Measurements from ENCODE around the gene AP2A2. TPM values are rescaled to one million over a fixed set of nuclear protein-coding genes. Genes with fewer than 3 reads are reported as not detected.

AP2A2 gene
- total RNA-seq, 1 donor from 2014 or later = 105 TPM

DNA sequence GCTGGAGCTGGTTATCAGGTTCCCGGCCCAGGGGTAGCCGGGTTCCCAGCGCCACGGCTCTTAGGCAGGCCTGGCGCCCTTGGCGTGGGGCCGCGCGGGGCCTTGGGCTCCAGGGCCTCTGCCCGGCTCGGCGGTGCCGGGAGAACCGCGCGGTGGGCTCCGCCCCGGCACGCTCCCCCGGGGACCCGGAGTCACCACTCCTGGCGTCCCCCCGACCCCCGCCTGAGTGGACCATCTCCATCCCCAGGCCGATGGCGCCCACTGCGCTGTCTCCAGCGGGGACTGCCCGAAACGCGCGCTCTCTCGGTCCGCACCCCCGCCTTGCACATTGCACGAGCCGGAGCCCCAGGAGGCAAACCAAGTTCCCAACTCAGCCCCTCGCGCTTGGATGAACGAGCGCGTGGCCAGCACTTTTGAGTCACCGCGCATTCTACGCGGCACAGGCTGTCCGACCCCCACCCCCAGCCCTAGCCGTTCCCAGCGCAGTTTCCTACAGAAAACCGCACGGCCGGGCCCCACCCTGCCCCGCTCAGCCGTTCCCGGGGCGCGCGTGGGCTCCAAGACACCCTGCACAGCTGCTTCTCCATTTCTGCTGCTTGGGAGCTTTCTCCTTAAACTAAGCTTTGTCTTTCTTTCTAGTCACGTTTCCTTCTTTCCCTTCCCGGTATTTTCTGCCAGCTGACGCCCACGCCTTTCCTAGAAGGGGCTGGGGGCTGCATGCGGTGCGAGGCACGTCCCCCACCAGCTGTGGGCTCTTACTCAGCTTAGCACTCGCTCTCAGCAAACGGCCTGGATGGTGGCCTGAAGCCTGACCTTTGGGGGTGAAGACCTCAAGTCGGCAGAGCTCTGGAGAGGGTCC, 14.4 kb upstream of the AP2A2 start:
- H3K27me3 Mint-ChIP-seq (ENCODE audit: low read depth, unreplicated experiment) = no peaks in the 10 kb centered on the region
- no peaks in the 10 kb centered on the region for H3K27me3 ChIP-seq (ENCODE audit: insufficient read depth, low read length)
- H3K27ac Mint-ChIP-seq (ENCODE audit: unreplicated experiment) = peak overlapping the region; percentile 55
- DNase-seq (ENCODE audit: low read depth) = peak; percentile 74
- no peaks in the 10 kb centered on the region for H3K9me3 Mint-ChIP-seq (ENCODE audit: unreplicated experiment)
- no peaks in the 10 kb centered on the region for H3K9me3 ChIP-seq (ENCODE audit: insufficient read depth, low read depth, low read length)
- H3K27ac ChIP-seq (ENCODE audit: low read depth, low read length) = peak overlapping the region; percentile 85
- H3K4me1 ChIP-seq (ENCODE audit: insufficient read depth, low read length) = peaks cover 10% of the 10 kb centered on the region
- H2AFZ ChIP-seq (ENCODE audit: low read depth, low read length) = peak overlapping the region; percentile 87
- no peak for TF ChIP-seq EZH2 (IDR thresholded peaks at IDR 0.05; ENCODE audit: insufficient read depth, low read length)
- no peak for TF ChIP-seq CTCF (IDR thresholded peaks at IDR 0.05; ENCODE audit: insufficient read depth, low read depth, low read length)
- H3K4me3 ChIP-seq (ENCODE audit: insufficient read depth, low read depth, low read length) = peak overlapping the region; percentile 67
- H3K4me3 Mint-ChIP-seq (ENCODE audit: unreplicated experiment) = peak overlapping the region; percentile 85
- FAIRE-seq = no peak
- H3K9ac ChIP-seq (ENCODE audit: low read length) = peak overlapping the region; percentile 84
- peaks cover 23% of the 10 kb centered on the region for H4K20me1 ChIP-seq (ENCODE audit: insufficient read depth, low read length)
- H3K4me2 ChIP-seq (ENCODE audit: low read length) = peak overlapping the region; percentile 95
- H3K79me2 ChIP-seq (ENCODE audit: insufficient read depth, low read length) = peaks cover 32% of the 10 kb centered on the region
- H3K36me3 ChIP-seq (ENCODE audit: insufficient read depth, low read length) = no peaks in the 10 kb centered on the region
- H3K36me3 Mint-ChIP-seq (ENCODE audit: low read depth, unreplicated experiment) = peaks cover 5% of the 10 kb centered on the region
- H3K4me1 Mint-ChIP-seq (ENCODE audit: low read depth, unreplicated experiment) = peaks cover 8% of the 10 kb centered on the region

- Mint-ChIP-seq H3K9me3 (ENCODE audit: unreplicated experiment) (no peaks in the 10 kb centered on the region), H3K27ac (ENCODE audit: unreplicated experiment) (peak overlapping the region; percentile 55), H3K4me1 (ENCODE audit: low read depth, unreplicated experiment) (peaks cover 8% of the 10 kb centered on the region), H3K4me3 (ENCODE audit: unreplicated experiment) (peak overlapping the region; percentile 85), H3K27me3 (ENCODE audit: low read depth, unreplicated experiment) (no peaks in the 10 kb centered on the region), H3K36me3 (ENCODE audit: low read depth, unreplicated experiment) (peaks cover 5% of the 10 kb centered on the region)
- Histone ChIP-seq H3K4me1 (ENCODE audit: insufficient read depth, low read length) (peaks cover 10% of the 10 kb centered on the region), H2AFZ (ENCODE audit: low read depth, low read length) (peak overlapping the region; percentile 87), H3K9ac (ENCODE audit: low read length) (peak overlapping the region; percentile 84), H3K9me3 (ENCODE audit: insufficient read depth, low read depth, low read length) (no peaks in the 10 kb centered on the region), H3K27ac (ENCODE audit: low read depth, low read length) (peak overlapping the region; percentile 85), H3K4me2 (ENCODE audit: low read length) (peak overlapping the region; percentile 95), H3K27me3 (ENCODE audit: insufficient read depth, low read length) (no peaks in the 10 kb centered on the region), H3K4me3 (ENCODE audit: insufficient read depth, low read depth, low read length) (no peak overlapping the region), H3K36me3 (ENCODE audit: insufficient read depth, low read length) (no peaks in the 10 kb centered on the region), H3K79me2 (ENCODE audit: insufficient read depth, low read length) (peaks cover 32% of the 10 kb centered on the region), H4K20me1 (ENCODE audit: insufficient read depth, low read length) (peaks cover 23% of the 10 kb centered on the region)
- no peak for TF ChIP-seq CTCF (IDR thresholded peaks at IDR 0.05; ENCODE audit: insufficient read depth, low read depth, low read length)
- no peak for TF ChIP-seq EZH2 (IDR thresholded peaks at IDR 0.05; ENCODE audit: insufficient read depth, low read length)
- DNase-seq (ENCODE audit: low read depth) = no peak
- no peak for FAIRE-seq
Observed at GRCh38 chr11:911890-912219, 13.8 kb upstream of the AP2A2 start.

DNA sequence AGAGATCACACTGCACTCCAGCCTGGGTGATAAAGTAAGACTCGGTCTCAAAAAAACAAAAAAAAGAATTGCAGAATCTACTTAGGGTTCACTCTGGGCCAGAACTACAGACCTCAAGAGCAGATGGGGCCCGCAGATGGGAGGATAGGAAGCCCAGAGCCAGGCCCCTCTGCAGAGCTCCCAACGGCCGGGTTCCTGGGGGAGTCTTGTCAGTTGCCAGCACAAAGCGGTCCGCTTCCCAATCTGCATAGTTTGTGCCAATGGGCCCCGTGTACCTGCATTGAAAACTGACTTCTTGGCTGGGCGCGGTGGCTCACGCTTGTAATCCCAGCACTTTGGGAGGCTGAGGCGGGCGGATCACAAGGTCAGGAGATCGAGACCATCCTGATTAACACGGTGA, 13.4 kb upstream of the AP2A2 start:
- H3K27ac Mint-ChIP-seq (ENCODE audit: unreplicated experiment) = peak overlapping the region; percentile 41
- no peaks in the 10 kb centered on the region for H3K36me3 ChIP-seq (ENCODE audit: insufficient read depth, low read length)
- H3K4me1 ChIP-seq (ENCODE audit: insufficient read depth, low read length) = peaks cover 10% of the 10 kb centered on the region
- H4K20me1 ChIP-seq (ENCODE audit: insufficient read depth, low read length) = peaks cover 23% of the 10 kb centered on the region
- H3K79me2 ChIP-seq (ENCODE audit: insufficient read depth, low read length) = peaks cover 32% of the 10 kb centered on the region
- H3K27me3 Mint-ChIP-seq (ENCODE audit: low read depth, unreplicated experiment) = no peaks in the 10 kb centered on the region
- TF ChIP-seq CTCF (IDR thresholded peaks at IDR 0.05; ENCODE audit: insufficient read depth, low read depth, low read length) = no peak
- no peak for TF ChIP-seq EZH2 (IDR thresholded peaks at IDR 0.05; ENCODE audit: insufficient read depth, low read length)
- no peak overlapping the region for H3K9ac ChIP-seq (ENCODE audit: low read length)
- no peak overlapping the region for H3K27ac ChIP-seq (ENCODE audit: low read depth, low read length)
- H3K4me2 ChIP-seq (ENCODE audit: low read length) = no peak overlapping the region
- H3K4me1 Mint-ChIP-seq (ENCODE audit: low read depth, unreplicated experiment) = peaks cover 8% of the 10 kb centered on the region
- H3K27me3 ChIP-seq (ENCODE audit: insufficient read depth, low read length) = no peaks in the 10 kb centered on the region
- no peak for FAIRE-seq
- H2AFZ ChIP-seq (ENCODE audit: low read depth, low read length) = no peak overlapping the region
- no peak for DNase-seq (ENCODE audit: low read depth)
- peak overlapping the region; percentile 85 for H3K4me3 Mint-ChIP-seq (ENCODE audit: unreplicated experiment)
- H3K9me3 ChIP-seq (ENCODE audit: insufficient read depth, low read depth, low read length) = no peaks in the 10 kb centered on the region
- peaks cover 5% of the 10 kb centered on the region for H3K36me3 Mint-ChIP-seq (ENCODE audit: low read depth, unreplicated experiment)
- no peaks in the 10 kb centered on the region for H3K9me3 Mint-ChIP-seq (ENCODE audit: unreplicated experiment)
- no peak overlapping the region for H3K4me3 ChIP-seq (ENCODE audit: insufficient read depth, low read depth, low read length)
